ENCODE measurements around the gene PTPN14.

The PTPN14 gene

DNA sequence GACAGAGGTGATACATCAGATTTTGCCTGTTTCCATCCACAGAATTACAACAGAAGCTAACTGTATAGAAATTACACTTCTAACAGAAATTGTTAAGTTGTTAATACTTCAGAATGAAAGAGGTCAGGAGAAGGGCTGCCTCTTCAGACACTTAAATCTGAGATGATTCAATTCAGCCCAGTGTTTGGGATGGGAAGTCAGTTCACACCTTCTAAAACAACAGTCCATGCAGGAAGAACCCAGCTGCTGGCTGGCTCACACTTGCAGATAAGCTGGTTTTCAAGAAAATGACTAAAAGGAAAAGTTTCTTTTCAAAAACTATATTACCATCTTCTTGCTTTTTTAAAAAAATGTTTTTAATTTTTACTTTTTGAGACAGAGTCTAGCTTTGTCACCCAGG is 138.1 kb downstream of the PTPN14 start:
- Histone ChIP-seq H3K9me3 (ENCODE audit: insufficient read depth, low read length, severe bottlenecking) (no peaks in the 10 kb centered on the region), H3K79me2 (ENCODE audit: insufficient read depth, low read length) (no peaks in the 10 kb centered on the region), H3K4me3 (ENCODE audit: low read depth in 1 of 2, low read length in 2 of 2) (no peak overlapping the region), H3K27ac (ENCODE audit: low read length) (no peak overlapping the region), H4K20me1 (ENCODE audit: insufficient read depth, low read length) (no peaks in the 10 kb centered on the region), H3K27me3 (ENCODE audit: insufficient read depth, low read length, poor library complexity) (no peaks in the 10 kb centered on the region), H3K4me1 (ENCODE audit: insufficient read depth, low read length) (peaks cover 8% of the 10 kb centered on the region; the same call in 1 of the 2 replicates), H2AFZ (ENCODE audit: low read depth, low read length) (no peak overlapping the region), H3K9ac (ENCODE audit: low read depth, low read length) (no peak overlapping the region), H3K4me2 (ENCODE audit: insufficient read depth, low read length) (no peak overlapping the region), H3K36me3 (ENCODE audit: insufficient read depth, low read length) (no peaks in the 10 kb centered on the region)
- ATAC-seq (ENCODE audit: insufficient read depth, low read depth) (no peak), DNase-seq (no peak)
- no peak for TF ChIP-seq EZH2 (IDR thresholded peaks at IDR 0.05; ENCODE audit: borderline replicate concordance, low read depth, low read length, severe bottlenecking)
- TF ChIP-seq, protein P1, sequence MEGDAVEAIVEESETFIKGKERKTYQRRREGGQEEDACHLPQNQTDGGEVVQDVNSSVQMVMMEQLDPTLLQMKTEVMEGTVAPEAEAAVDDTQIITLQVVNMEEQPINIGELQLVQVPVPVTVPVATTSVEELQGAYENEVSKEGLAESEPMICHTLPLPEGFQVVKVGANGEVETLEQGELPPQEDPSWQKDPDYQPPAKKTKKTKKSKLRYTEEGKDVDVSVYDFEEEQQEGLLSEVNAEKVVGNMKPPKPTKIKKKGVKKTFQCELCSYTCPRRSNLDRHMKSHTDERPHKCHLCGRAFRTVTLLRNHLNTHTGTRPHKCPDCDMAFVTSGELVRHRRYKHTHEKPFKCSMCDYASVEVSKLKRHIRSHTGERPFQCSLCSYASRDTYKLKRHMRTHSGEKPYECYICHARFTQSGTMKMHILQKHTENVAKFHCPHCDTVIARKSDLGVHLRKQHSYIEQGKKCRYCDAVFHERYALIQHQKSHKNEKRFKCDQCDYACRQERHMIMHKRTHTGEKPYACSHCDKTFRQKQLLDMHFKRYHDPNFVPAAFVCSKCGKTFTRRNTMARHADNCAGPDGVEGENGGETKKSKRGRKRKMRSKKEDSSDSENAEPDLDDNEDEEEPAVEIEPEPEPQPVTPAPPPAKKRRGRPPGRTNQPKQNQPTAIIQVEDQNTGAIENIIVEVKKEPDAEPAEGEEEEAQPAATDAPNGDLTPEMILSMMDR (IDR thresholded peaks at IDR 0.05; ENCODE audit: borderline replicate concordance, extremely low read depth, low read length, poor library complexity, severe bottlenecking): no peak

- H3K27ac ChIP-seq (ENCODE audit: low read length): no peak overlapping the region
- no peak overlapping the region for H2AFZ ChIP-seq (ENCODE audit: low read depth, low read length)
- H3K4me3 ChIP-seq (ENCODE audit: low read depth in 1 of 2, low read length in 2 of 2): no peak overlapping the region
- no peaks in the 10 kb centered on the region for H3K27me3 ChIP-seq (ENCODE audit: insufficient read depth, low read length, poor library complexity)
- H3K9me3 ChIP-seq (ENCODE audit: insufficient read depth, low read length, severe bottlenecking): no peaks in the 10 kb centered on the region
- TF ChIP-seq, protein P1 (IDR thresholded peaks at IDR 0.05; ENCODE audit: borderline replicate concordance, extremely low read depth, low read length, poor library complexity, severe bottlenecking): no peak
- no peak for TF ChIP-seq EZH2 (IDR thresholded peaks at IDR 0.05; ENCODE audit: borderline replicate concordance, low read depth, low read length, severe bottlenecking)
- no peaks in the 10 kb centered on the region for H3K36me3 ChIP-seq (ENCODE audit: insufficient read depth, low read length)
- no peak for DNase-seq
- no peaks in the 10 kb centered on the region for H4K20me1 ChIP-seq (ENCODE audit: insufficient read depth, low read length)
- H3K4me2 ChIP-seq (ENCODE audit: insufficient read depth, low read length): no peak overlapping the region
- no peaks in the 10 kb centered on the region for H3K79me2 ChIP-seq (ENCODE audit: insufficient read depth, low read length)
- no peak overlapping the region for H3K9ac ChIP-seq (ENCODE audit: low read depth, low read length)
- H3K4me1 ChIP-seq (ENCODE audit: insufficient read depth, low read length): no peaks in the 10 kb centered on the region
- no peak for ATAC-seq (ENCODE audit: insufficient read depth, low read depth)
These were observed 146.7 kb downstream of the PTPN14 start for GRCh38 chr1:214404571-214405213.

- H3K27ac ChIP-seq (ENCODE audit: low read length): no peak overlapping the region
- no peak overlapping the region for H3K4me2 ChIP-seq (ENCODE audit: insufficient read depth, low read length)
- H3K4me3 ChIP-seq (ENCODE audit: low read depth in 1 of 2, low read length in 2 of 2): no peak overlapping the region
- H2AFZ ChIP-seq (ENCODE audit: low read depth, low read length): no peak overlapping the region
- H3K36me3 ChIP-seq (ENCODE audit: insufficient read depth, low read length): no peaks in the 10 kb centered on the region
- H3K9me3 ChIP-seq (ENCODE audit: insufficient read depth, low read length, severe bottlenecking): no peaks in the 10 kb centered on the region
- DNase-seq: no peak
- H3K27me3 ChIP-seq (ENCODE audit: insufficient read depth, low read length, poor library complexity): no peaks in the 10 kb centered on the region
- no peaks in the 10 kb centered on the region for H4K20me1 ChIP-seq (ENCODE audit: insufficient read depth, low read length)
- no peaks in the 10 kb centered on the region for H3K4me1 ChIP-seq (ENCODE audit: insufficient read depth, low read length)
- ATAC-seq (ENCODE audit: insufficient read depth, low read depth): no peak
- H3K9ac ChIP-seq (ENCODE audit: low read depth, low read length): no peak overlapping the region
- no peak for TF ChIP-seq EZH2 (IDR thresholded peaks at IDR 0.05; ENCODE audit: borderline replicate concordance, low read depth, low read length, severe bottlenecking)
- TF ChIP-seq, protein P1 (IDR thresholded peaks at IDR 0.05; ENCODE audit: borderline replicate concordance, extremely low read depth, low read length, poor library complexity, severe bottlenecking): no peak
- H3K79me2 ChIP-seq (ENCODE audit: insufficient read depth, low read length): no peaks in the 10 kb centered on the region
These were observed 147.2 kb downstream of the PTPN14 start for GRCh38 chr1:214404154-214404553.
